PC-3 (cell line): ENCODE data around the gene GPS2. TPM values are rescaled to one million over a fixed set of nuclear protein-coding genes. Genes with fewer than 3 reads are reported as not detected.

Experiments used
- ATAC-seq: fragments of 200-7000 bp; cut with Tn5 transposase; 2 replicates; pipeline ENCODE4 v1.9.1; 2020; ENCODE audit warnings: mild to moderate bottlenecking, moderate library complexity
- BruUV-seq: library from RNA; stranded (reverse); fragments of 400-500 nt; replicated peaks from 2 replicates; lab custom pipeline; 2021; lab: Mats Ljungman, UMichigan
- CTCF ChIA-PET: fragments of 300-600 bp; sonication (Branson Sonifier 250); formaldehyde crosslinking; loops from one replicate; lab custom pipeline; 2022; ENCODE audit warnings: antibody characterized with exemption; lab: Charles Lee
- POLR2A ChIA-PET: fragments of 300-600 bp; sonication (Branson Sonifier 250); formaldehyde crosslinking; loops from one replicate; lab custom pipeline; 2022; ENCODE audit warnings: antibody characterized with exemption; ENCODE audit not compliant: unreplicated experiment; lab: Charles Lee
- DNase-seq: peaks from one replicate; pipeline ENCODE4 v3.0.0-alpha.2; 2015
- H2AFZ ChIP-seq: fragments of 300-600 bp; sonication (generic); 2 replicates; pipeline ENCODE4 v1.6.0; 2016; ENCODE audit warnings: antibody characterized with exemption, low read length
- H3F3A ChIP-seq: fragments of 300-600 bp; sonication (generic); one replicate; pipeline ENCODE4 v1.6.0; 2017; ENCODE audit warnings: antibody characterized with exemption, low read length, control low read depth, mild to moderate bottlenecking; ENCODE audit not compliant: unreplicated experiment
- H3K27ac ChIP-seq: fragments of 300-600 bp; sonication (generic); 2 replicates; pipeline ENCODE4 v1.5.1; 2016; ENCODE audit warnings: mild to moderate bottlenecking, low read length
- H3K27me3 ChIP-seq: fragments of 300-600 bp; sonication (generic); 2 replicates; pipeline ENCODE4 v1.6.1; 2016; ENCODE audit warnings: low read length, mixed read lengths
- H3K36me3 ChIP-seq: fragments of 300-600 bp; sonication (generic); 2 replicates; pipeline ENCODE4 v1.6.1; 2016; ENCODE audit warnings: low read depth, mixed run types, low read length, mixed read lengths
- H3K4me1 ChIP-seq: fragments of 300-600 bp; sonication (generic); 2 replicates; pipeline ENCODE4 v1.5.1; 2016; ENCODE audit warnings: low read length; ENCODE audit not compliant: insufficient read depth
- H3K4me2 ChIP-seq: fragments of 300-600 bp; sonication (generic); 2 replicates; pipeline ENCODE4 v1.6.0; 2016; ENCODE audit warnings: low read length
- H3K4me3 ChIP-seq: fragments of 300-600 bp; sonication (generic); 2 replicates; pipeline ENCODE4 v1.5.1; 2016; ENCODE audit warnings: mild to moderate bottlenecking, low read length, mixed read lengths
- H3K79me2 ChIP-seq: fragments of 300-600 bp; sonication (generic); 2 replicates; pipeline ENCODE4 v1.6.1; 2017; ENCODE audit warnings: low read length, mixed read lengths
- H3K9ac ChIP-seq: fragments of 300-600 bp; sonication (generic); 2 replicates; pipeline ENCODE4 v1.6.0; 2016; ENCODE audit warnings: mild to moderate bottlenecking, low read length
- H3K9me2 ChIP-seq: fragments of 300-600 bp; sonication (generic); replicated peaks from 2 replicates; pipeline ENCODE4 v1.6.1; 2016; ENCODE audit warnings: mixed run types, low read length, mixed read lengths
- H3K9me3 ChIP-seq: fragments of 300-600 bp; sonication (generic); 2 replicates; pipeline ENCODE4 v1.6.1; 2016; ENCODE audit warnings: low read length, mixed read lengths
- H4K20me1 ChIP-seq: fragments of 300-600 bp; sonication (generic); 2 replicates; pipeline ENCODE4 v1.6.1; 2016; ENCODE audit warnings: low read length, mixed read lengths
- CTCF ChIP-seq: fragments of 300-600 bp; sonication (generic); conservative IDR thresholded peaks from 2 replicates; pipeline ENCODE4 v1.5.1; 2017; ENCODE audit warnings: antibody characterized with exemption, low read depth, mild to moderate bottlenecking, low read length
- EZH2 ChIP-seq: fragments of 300-600 bp; sonication (generic); IDR thresholded peaks from one replicate; pipeline ENCODE4 v1.6.1; 2017; ENCODE audit warnings: antibody characterized with exemption, mild to moderate bottlenecking, low read length; ENCODE audit not compliant: unreplicated experiment
- EZH2phosphoT487 ChIP-seq: fragments of 300-600 bp; sonication (generic); IDR thresholded peaks from 2 replicates; pipeline ENCODE4 v1.6.1; 2018; ENCODE audit warnings: mild to moderate bottlenecking, antibody characterized with exemption, low read length, borderline replicate concordance
- intact Hi-C: fragments of 100-400 bp; cut with micrococcal nuclease; formaldehyde crosslinking; loops from 2 replicates; pipeline ENCODE4 v1.9.0; 2023
- total RNA-seq: library from RNA; depleted of rRNA; stranded (reverse); fragments of >200 nt; gene quantifications from 2 replicates; pipeline ENCODE4 v1.2.3, GENCODE V29; 2014

The GPS2 gene
- total RNA-seq, 1 experiment from 2014 or later = 30.8 TPM

- no peak for DNase-seq
- no peak overlapping the region for H2AFZ ChIP-seq
- no peak overlapping the region for H3K4me2 ChIP-seq
- H3K36me3 ChIP-seq = no peaks in the 10 kb centered on the region
- no peaks in the 10 kb centered on the region for H4K20me1 ChIP-seq
- TF ChIP-seq EZH2phosphoT487 (no peak), EZH2 (no peak), CTCF (no peak)
- H3K27ac ChIP-seq = no peak overlapping the region
- CTCF ChIA-PET = no interaction called here
- no peaks in the 10 kb centered on the region for H3K9me2 ChIP-seq
- H3K4me3 ChIP-seq = no peak overlapping the region
- H3K9me3 ChIP-seq = no peaks in the 10 kb centered on the region
- intact Hi-C loops = no loop called here
- no peaks in the 10 kb centered on the region for H3F3A ChIP-seq
- peaks cover 7% of the 10 kb centered on the region; the same call in 1 of the 2 replicates for H3K4me1 ChIP-seq
- H3K27me3 ChIP-seq = no peaks in the 10 kb centered on the region
- H3K9ac ChIP-seq = no peak overlapping the region
- POLR2A ChIA-PET = no interaction called here
- no peaks in the 10 kb centered on the region for H3K79me2 ChIP-seq
- no peak for ATAC-seq
- no TSS peak for BruUV-seq
Measured at GRCh38 chr17:7292729-7293128, 22.4 kb downstream of the GPS2 start.

DNA sequence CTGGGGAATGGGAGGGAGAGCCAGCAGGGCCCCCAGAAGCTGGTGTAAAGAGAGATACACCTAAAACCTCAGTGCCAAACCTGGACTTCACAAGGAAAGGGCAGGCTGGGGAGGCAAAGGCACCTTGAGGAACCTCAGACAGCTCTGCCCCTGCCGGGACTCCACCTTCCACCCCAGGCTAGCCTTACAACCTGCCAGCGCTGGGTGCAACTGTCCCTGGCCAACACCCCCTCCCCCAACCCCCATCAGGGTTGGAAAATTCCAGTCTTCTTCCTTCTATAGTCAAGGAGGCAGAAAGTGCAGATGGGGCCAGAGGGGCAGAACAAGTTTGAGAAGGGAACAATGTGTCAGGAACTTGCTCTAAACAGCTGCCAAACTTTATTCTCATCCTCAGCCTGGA lies 23.0 kb downstream of the GPS2 start:
- Histone ChIP-seq H3K27ac (no peak overlapping the region), H3K36me3 (no peaks in the 10 kb centered on the region), H3K9me2 (no peaks in the 10 kb centered on the region), H3K27me3 (no peaks in the 10 kb centered on the region), H3K9me3 (no peaks in the 10 kb centered on the region), H3F3A (no peaks in the 10 kb centered on the region), H3K79me2 (no peaks in the 10 kb centered on the region), H2AFZ (no peak overlapping the region), H3K9ac (no peak overlapping the region), H3K4me1 (peaks cover 7% of the 10 kb centered on the region; the same call in 1 of the 2 replicates), H3K4me3 (no peak overlapping the region), H4K20me1 (no peaks in the 10 kb centered on the region), H3K4me2 (no peak overlapping the region)
- ATAC-seq (no peak), DNase-seq (no peak)
- no TSS peak for BruUV-seq
- TF ChIP-seq EZH2phosphoT487 = no peak
- TF ChIP-seq CTCF = no peak
- no peak for TF ChIP-seq EZH2
- CTCF ChIA-PET = interaction anchor here (0.7 kb wide), 1 partner anchor 10 kb away, joined by 3 read pairs; no protein-coding TSS in a partner anchor
- POLR2A ChIA-PET = no interaction called here
- intact Hi-C loops = no loop called here

DNA sequence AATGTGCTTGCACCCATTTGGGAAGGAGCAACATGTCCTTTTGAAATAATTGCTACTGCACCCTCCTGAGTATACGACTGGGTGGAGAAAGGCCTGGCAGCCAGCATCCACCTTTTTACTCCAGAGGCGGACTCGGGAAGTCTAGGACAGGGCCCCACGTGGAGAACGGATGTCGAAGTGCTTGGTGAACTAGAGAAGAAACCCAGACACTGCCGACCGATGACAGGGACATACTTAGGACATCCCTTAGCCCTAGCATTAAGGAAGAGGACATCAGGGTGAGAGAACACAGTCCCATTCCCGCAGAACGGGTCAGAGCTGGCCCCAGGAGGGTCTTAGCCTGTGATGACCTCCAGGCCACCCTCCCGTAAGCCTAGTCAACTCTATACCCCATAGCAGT lies 24.5 kb downstream of the GPS2 start:
- no peaks in the 10 kb centered on the region for H3F3A ChIP-seq
- ATAC-seq (no peak), DNase-seq (no peak)
- no peaks in the 10 kb centered on the region for H4K20me1 ChIP-seq
- no peaks in the 10 kb centered on the region for H3K9me3 ChIP-seq
- intact Hi-C loops = no loop called here
- H3K4me3 ChIP-seq = no peak overlapping the region
- no peak overlapping the region for H3K27ac ChIP-seq
- CTCF ChIA-PET = no interaction called here
- POLR2A ChIA-PET = no interaction called here
- H3K36me3 ChIP-seq = no peaks in the 10 kb centered on the region
- H3K9me2 ChIP-seq = no peaks in the 10 kb centered on the region
- H3K4me1 ChIP-seq = peaks cover 3% of the 10 kb centered on the region; the same call in 1 of the 2 replicates
- H3K79me2 ChIP-seq = no peaks in the 10 kb centered on the region
- no peak overlapping the region for H3K4me2 ChIP-seq
- TF ChIP-seq CTCF (no peak), EZH2phosphoT487 (no peak), EZH2 (no peak)
- H3K27me3 ChIP-seq = no peaks in the 10 kb centered on the region
- no TSS peak for BruUV-seq
- H3K9ac ChIP-seq = no peak overlapping the region
- H2AFZ ChIP-seq = no peak overlapping the region
